HEK293T (cell line): ENCODE results near the gene MAP3K1.
"Not testable (repeated sequence)": the region's sequence is repeated elsewhere in the genome, so short reads cannot be mapped to it uniquely, and the experiment has no call there.

Experiments
- CTCF ChIA-PET: fragments of 350-600 bp; formaldehyde crosslinking; extraction: SDS; loops from one replicate; lab custom pipeline; 2021; ENCODE audit warnings: antibody characterized with exemption, inconsistent platforms; lab: Yijun Ruan, JAX
- POLR2A ChIA-PET: fragments of 350-600 bp; formaldehyde crosslinking; extraction: SDS; loops from one replicate; lab custom pipeline; 2020; ENCODE audit warnings: antibody characterized with exemption, inconsistent platforms; lab: Yijun Ruan, JAX
- DNase-seq: peaks from one replicate; pipeline ENCODE4 v3.0.0; 2012; ENCODE audit warnings: mixed read lengths; ENCODE audit errors: extremely low spot score
- ARNT ChIP-seq: fragments of 450-650 bp; IDR thresholded peaks from 2 replicates; pipeline ENCODE4 v1.6.1; 2017; ENCODE audit warnings: mild to moderate bottlenecking
- BHLHE40 ChIP-seq: fragments of 450-650 bp; IDR thresholded peaks from 2 replicates; pipeline ENCODE4 v1.6.1; 2016; ENCODE audit warnings: mild to moderate bottlenecking, moderate library complexity, borderline replicate concordance
- CTBP1 ChIP-seq: fragments of 450-650 bp; IDR thresholded peaks from 2 replicates; pipeline ENCODE4 v1.6.1; 2016; ENCODE audit warnings: borderline replicate concordance
- ELF4 ChIP-seq: fragments of 450-650 bp; IDR thresholded peaks from 2 replicates; pipeline ENCODE4 v1.6.1; 2017; ENCODE audit warnings: antibody characterized with exemption
- FOXA1 ChIP-seq: fragments of 450-650 bp; IDR thresholded peaks from 2 replicates; pipeline ENCODE4 v1.6.1; 2016; ENCODE audit warnings: mild to moderate bottlenecking
- FOXK2 ChIP-seq: fragments of 450-650 bp; IDR thresholded peaks from 2 replicates; pipeline ENCODE4 v1.6.1; 2016; ENCODE audit warnings: mild to moderate bottlenecking
- FOXM1 ChIP-seq: fragments of 450-650 bp; IDR thresholded peaks from 2 replicates; pipeline ENCODE4 v1.6.1; 2017; ENCODE audit warnings: mild to moderate bottlenecking, borderline replicate concordance
- HDGF ChIP-seq: fragments of 450-650 bp; IDR thresholded peaks from 2 replicates; pipeline ENCODE4 v1.6.1; 2017; ENCODE audit warnings: antibody characterized with exemption, borderline replicate concordance
- L3MBTL2 ChIP-seq: fragments of 450-650 bp; conservative IDR thresholded peaks from 2 replicates; pipeline ENCODE4 v1.6.1; 2016; ENCODE audit warnings: mild to moderate bottlenecking
- LEF1 ChIP-seq: fragments of 450-650 bp; IDR thresholded peaks from 2 replicates; pipeline ENCODE4 v1.6.1; 2017; ENCODE audit warnings: mild to moderate bottlenecking, borderline replicate concordance
- NFRKB ChIP-seq: fragments of 450-650 bp; IDR thresholded peaks from 2 replicates; pipeline ENCODE4 v1.6.1; 2016; ENCODE audit warnings: mild to moderate bottlenecking, moderate library complexity
- SP1 ChIP-seq: fragments of 450-650 bp; IDR thresholded peaks from 2 replicates; pipeline ENCODE4 v1.6.1; 2017
- SUZ12 ChIP-seq: fragments of 450-650 bp; IDR thresholded peaks from 2 replicates; pipeline ENCODE4 v1.6.1; 2016; ENCODE audit warnings: mild to moderate bottlenecking
- TARDBP ChIP-seq: fragments of 450-650 bp; IDR thresholded peaks from 2 replicates; pipeline ENCODE4 v1.6.1; 2016
- ZNF384 ChIP-seq: fragments of 450-650 bp; IDR thresholded peaks from 2 replicates; pipeline ENCODE4 v1.6.1; 2016
- TF ChIP-seq, protein P1 (sequence below): fragments of 450-650 bp; IDR thresholded peaks from 2 replicates; pipeline ENCODE4 v1.6.1; 2016

MAP3K1 gene

DNA sequence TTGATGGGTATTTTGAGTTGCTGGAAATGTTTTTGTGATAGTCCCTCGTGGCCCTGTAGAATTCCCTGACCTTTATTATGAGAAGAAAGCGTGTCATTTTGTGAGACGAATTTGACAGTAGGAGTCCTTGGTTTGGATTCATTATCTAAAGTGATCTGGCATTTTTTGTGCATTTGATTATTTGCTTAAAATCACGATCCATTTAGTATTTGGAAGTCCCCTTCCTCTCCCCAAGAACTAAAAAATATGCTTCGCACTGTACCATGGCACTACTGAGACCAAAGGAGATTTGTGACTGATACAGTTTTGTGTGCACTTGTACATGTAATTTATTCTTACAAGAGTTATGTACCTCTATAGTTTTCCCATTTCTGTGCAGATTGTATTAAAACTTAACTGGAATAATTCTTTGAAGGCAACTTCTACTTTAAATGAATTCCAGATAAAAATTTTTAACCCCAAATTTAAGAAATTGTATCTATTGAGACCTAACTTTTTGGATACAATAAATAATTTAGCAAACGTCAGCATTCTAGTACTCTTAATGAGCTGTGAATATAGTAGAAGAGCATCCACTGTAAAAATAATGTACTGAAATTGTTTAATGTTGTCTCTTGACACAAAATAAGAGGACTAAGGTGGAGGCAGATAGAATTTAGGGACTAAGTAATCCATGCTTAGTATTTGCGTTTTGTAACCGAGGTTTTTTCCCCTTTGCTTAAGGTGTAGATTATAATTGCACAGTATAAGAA is 2.1 kb downstream of the MAP3K1 start:
- no peak for DNase-seq
- no peak for TF ChIP-seq SUZ12
- no peak for TF ChIP-seq CTBP1
- no peak for TF ChIP-seq TARDBP
- no peak for TF ChIP-seq HDGF
- TF ChIP-seq L3MBTL2 = no peak
- TF ChIP-seq FOXK2 = no peak
- TF ChIP-seq ARNT = no peak
- TF ChIP-seq, protein P1, sequence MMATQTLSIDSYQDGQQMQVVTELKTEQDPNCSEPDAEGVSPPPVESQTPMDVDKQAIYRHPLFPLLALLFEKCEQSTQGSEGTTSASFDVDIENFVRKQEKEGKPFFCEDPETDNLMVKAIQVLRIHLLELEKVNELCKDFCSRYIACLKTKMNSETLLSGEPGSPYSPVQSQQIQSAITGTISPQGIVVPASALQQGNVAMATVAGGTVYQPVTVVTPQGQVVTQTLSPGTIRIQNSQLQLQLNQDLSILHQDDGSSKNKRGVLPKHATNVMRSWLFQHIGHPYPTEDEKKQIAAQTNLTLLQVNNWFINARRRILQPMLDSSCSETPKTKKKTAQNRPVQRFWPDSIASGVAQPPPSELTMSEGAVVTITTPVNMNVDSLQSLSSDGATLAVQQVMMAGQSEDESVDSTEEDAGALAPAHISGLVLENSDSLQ = no peak
- no peak for TF ChIP-seq FOXM1
- TF ChIP-seq LEF1 = no peak
- no peak for TF ChIP-seq FOXA1
- TF ChIP-seq ELF4 = no peak
- POLR2A ChIA-PET = no interaction called here
- CTCF ChIA-PET = no interaction called here

DNA sequence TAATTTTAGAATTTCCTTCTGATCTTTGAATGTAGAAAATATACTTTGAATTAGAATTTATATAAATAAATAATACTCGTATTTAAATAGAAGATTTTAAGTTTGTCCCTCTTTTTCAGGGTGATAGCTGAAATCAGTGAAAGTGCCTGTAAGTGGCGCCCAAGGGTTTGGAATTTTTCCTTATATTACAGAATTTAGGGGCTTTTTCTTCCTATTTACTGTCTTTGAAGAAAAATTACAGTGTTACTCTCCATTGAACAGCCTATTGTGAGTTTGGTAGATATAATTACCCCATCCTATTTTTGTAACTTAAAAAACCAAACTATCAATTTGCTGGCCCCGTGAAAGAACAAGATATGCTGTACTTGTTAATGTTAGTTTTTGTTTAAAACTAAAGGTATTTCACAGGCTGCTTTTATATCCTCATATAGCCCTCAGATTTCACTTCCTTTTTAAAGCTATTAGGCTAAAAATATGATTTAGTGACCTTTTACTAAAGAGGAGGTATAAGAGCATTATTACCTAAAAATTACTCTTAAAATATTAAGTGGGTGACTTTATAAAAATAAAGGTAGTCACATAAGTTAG is 3.2 kb downstream of the MAP3K1 start:
- POLR2A ChIA-PET = no interaction called here
- CTCF ChIA-PET = interaction anchor here (0.7 kb wide), 1 partner anchor 547 kb away, joined by 3 read pairs; no protein-coding TSS in a partner anchor
- no peak for DNase-seq
- TF ChIP-seq, protein P1 = no peak
- TF ChIP-seq L3MBTL2 = no peak
- TF ChIP-seq FOXA1 = no peak
- TF ChIP-seq TARDBP = no peak
- TF ChIP-seq CTBP1 = no peak
- no peak for TF ChIP-seq NFRKB
- no peak for TF ChIP-seq LEF1

DNA sequence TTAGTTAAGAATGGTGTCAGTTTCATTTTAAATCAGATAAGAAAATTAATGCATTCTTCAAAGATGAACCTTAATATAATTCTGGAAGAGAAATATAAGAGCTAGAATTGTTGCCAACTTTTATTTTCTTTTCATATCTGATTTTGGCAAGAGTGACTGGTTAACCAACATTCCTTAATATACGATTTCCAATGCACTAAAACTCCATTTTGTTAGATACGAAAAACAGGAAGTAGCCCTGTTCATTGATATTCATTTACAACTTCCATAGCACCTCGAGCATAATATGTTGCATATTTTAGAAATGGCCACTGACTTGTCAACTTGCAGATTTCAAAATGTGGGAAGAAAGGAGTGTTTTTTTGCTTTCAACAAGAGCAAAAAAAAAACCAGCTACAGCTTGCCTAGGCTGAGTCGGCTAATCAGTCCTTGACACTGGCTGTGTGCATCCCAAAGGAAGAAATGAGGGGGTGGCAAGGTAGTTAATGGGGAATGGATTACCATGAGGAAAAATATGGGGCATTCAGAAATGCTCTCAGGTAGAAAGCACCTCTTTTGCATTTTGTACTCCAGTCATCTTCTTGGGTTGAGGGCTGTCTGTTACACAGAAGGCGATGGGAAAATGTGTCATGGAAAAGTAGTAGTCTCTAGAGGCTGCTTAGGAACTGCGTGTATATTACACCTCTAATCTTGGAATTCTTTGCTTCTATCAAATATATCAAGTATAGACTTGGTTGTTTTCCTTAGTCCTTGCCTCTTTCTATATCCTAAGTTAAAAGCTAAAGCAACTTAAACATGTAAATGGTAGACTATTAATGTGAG is 3.9 kb downstream of the MAP3K1 start:
- ChIA-PET POLR2A (no interaction called here), CTCF (no interaction called here)
- no peak for DNase-seq
- TF ChIP-seq ELF4 (no peak), SUZ12 (no peak), LEF1 (no peak), FOXA1 (no peak), BHLHE40 (no peak), FOXK2 (no peak), TARDBP (no peak), HDGF (no peak), CTBP1 (no peak), ARNT (no peak), L3MBTL2 (no peak), NFRKB (no peak), SP1 (no peak), ZNF384 (no peak)
- TF ChIP-seq, protein P1 = no peak

DNA sequence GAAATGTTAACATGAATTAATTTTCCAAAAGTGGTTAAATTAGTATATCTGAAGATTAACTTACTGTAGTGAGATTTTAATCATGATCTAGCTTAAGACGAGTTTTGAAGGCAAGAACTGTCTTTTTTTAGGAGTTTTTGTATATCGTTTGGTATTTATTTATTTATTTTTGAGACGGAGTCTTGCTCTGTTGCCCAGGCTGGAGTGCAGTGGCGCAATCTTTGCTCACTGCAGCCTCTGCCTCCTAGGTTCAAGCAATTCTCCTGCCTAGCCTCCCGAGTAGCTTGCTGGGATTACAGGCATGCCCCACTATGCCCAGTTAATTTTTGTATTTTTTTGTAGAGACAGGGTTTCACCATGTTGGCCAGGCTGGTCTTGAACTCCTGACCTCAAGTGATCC is 6.5 kb downstream of the MAP3K1 start:
- POLR2A ChIA-PET = not testable (repeated sequence)
- CTCF ChIA-PET = interaction anchor here (0.8 kb wide), 1 partner anchor 16 kb away, joined by 4 read pairs; no protein-coding TSS in a partner anchor

DNA sequence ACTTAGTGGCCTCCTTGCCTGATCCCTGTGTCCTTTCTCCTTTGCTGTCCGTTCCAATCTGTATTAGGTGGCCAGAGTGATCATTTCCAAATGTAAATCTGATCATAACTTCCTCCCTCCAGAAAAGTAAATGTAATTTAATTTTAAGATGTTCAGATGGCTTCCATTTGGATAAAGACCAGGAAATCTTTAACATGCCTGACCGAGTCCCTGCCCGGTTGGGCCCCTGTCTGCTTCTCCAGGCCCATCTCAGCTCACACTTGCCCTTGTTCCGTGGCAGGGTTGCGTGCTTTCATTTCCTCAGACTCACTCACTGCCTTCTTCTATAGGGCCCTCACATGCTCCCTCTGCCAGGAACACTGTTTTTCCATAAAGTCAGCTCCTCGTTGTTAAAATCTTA is 7.6 kb downstream of the MAP3K1 start:
- ChIA-PET CTCF (no interaction called here), POLR2A (no interaction called here)
- no peak for TF ChIP-seq ARNT
- no peak for TF ChIP-seq SUZ12
- TF ChIP-seq ZNF384 = no peak
- TF ChIP-seq, protein P1 = no peak
- no peak for TF ChIP-seq BHLHE40
- TF ChIP-seq ELF4 = no peak
- no peak for TF ChIP-seq HDGF
- no peak for TF ChIP-seq FOXK2
- no peak for TF ChIP-seq TARDBP
- TF ChIP-seq CTBP1 = no peak
- TF ChIP-seq FOXA1 = no peak
- TF ChIP-seq L3MBTL2 = no peak
- TF ChIP-seq FOXM1 = no peak
- TF ChIP-seq LEF1 = no peak
- no peak for TF ChIP-seq NFRKB
- no peak for TF ChIP-seq SP1
- no peak for DNase-seq

More for the DNA sequence above, 6.5 kb downstream of the MAP3K1 start:
- not testable (repeated sequence) for DNase-seq
